Measurements from ENCODE around the gene AMOTL2. TPM values are rescaled to one million over a fixed set of nuclear protein-coding genes. Genes with fewer than 3 reads are reported as not detected.

The AMOTL2 gene
- total RNA-seq, 1 experiment from 2014 or later = 153 TPM

DNA sequence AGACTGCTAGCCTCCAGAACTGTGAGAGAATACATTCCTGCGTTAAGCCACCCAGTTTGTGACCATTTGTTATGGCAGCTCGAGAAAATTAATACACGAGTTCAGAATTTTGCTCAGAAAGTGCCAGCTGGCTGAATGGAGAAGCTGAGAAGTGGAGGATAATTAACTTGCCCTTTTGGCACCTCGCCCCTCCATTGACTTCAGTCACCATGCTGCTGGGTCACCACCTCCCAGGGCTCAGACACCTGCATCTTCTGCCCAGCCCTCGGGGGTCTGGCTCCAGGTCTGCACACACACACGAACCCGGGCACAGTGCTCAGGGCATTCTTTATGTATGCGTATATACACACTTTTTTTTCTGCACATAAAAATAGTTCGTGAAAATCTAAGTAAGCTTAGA lies 32.0 kb downstream of the AMOTL2 start:
- Mint-ChIP-seq H3K4me1 (ENCODE audit: low read depth, unreplicated experiment) (peaks cover 42% of the 10 kb centered on the region), H3K27ac (ENCODE audit: unreplicated experiment) (no peak overlapping the region), H3K9me3 (ENCODE audit: low read depth, unreplicated experiment) (peaks cover 4% of the 10 kb centered on the region), H3K4me3 (ENCODE audit: low read depth, unreplicated experiment) (no peak overlapping the region), H3K36me3 (ENCODE audit: insufficient read depth, unreplicated experiment) (no peaks in the 10 kb centered on the region), H3K27me3 (ENCODE audit: unreplicated experiment) (no peaks in the 10 kb centered on the region)
- DNase-seq = no peak
- TF ChIP-seq, protein P1, sequence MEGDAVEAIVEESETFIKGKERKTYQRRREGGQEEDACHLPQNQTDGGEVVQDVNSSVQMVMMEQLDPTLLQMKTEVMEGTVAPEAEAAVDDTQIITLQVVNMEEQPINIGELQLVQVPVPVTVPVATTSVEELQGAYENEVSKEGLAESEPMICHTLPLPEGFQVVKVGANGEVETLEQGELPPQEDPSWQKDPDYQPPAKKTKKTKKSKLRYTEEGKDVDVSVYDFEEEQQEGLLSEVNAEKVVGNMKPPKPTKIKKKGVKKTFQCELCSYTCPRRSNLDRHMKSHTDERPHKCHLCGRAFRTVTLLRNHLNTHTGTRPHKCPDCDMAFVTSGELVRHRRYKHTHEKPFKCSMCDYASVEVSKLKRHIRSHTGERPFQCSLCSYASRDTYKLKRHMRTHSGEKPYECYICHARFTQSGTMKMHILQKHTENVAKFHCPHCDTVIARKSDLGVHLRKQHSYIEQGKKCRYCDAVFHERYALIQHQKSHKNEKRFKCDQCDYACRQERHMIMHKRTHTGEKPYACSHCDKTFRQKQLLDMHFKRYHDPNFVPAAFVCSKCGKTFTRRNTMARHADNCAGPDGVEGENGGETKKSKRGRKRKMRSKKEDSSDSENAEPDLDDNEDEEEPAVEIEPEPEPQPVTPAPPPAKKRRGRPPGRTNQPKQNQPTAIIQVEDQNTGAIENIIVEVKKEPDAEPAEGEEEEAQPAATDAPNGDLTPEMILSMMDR (IDR thresholded peaks at IDR 0.05; ENCODE audit: unreplicated experiment) = no peak
- no TSS peak for BruUV-seq (replicated peaks)
- CTCF ChIA-PET = interaction anchor here (1.4 kb wide), 1 partner anchor 10 kb away, joined by 3 read pairs; no protein-coding TSS in a partner anchor
- intact Hi-C loops (cut with micrococcal nuclease; ENCODE audit: unreplicated experiment) = no loop called here

DNA sequence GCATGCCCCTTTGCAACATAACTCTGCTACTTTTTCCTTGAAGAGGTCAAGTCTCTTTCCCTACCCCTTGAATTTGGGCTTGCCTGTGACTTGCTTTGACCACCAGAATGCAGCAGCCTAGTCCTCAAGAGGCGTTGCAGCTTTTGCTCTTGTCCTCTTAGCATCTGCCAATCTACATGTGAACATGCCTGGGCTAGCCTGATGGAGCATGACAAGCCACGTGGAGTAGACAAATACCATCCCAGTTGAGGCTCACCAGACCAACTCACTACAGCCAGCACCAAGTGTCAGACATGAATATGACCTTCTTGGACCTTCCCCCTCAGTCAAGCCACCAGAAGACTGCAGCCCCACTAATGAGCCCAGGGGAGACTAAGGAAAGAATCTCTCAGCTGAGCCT lies 32.9 kb downstream of the AMOTL2 start:
- Mint-ChIP-seq H3K36me3 (ENCODE audit: insufficient read depth, unreplicated experiment) (no peaks in the 10 kb centered on the region), H3K27ac (ENCODE audit: unreplicated experiment) (no peak overlapping the region), H3K4me1 (ENCODE audit: low read depth, unreplicated experiment) (peaks cover 48% of the 10 kb centered on the region), H3K4me3 (ENCODE audit: low read depth, unreplicated experiment) (no peak overlapping the region), H3K27me3 (ENCODE audit: unreplicated experiment) (no peaks in the 10 kb centered on the region), H3K9me3 (ENCODE audit: low read depth, unreplicated experiment) (peaks cover 4% of the 10 kb centered on the region)
- intact Hi-C loops (cut with micrococcal nuclease; ENCODE audit: unreplicated experiment) = no loop called here
- CTCF ChIA-PET = interaction anchor here (0.5 to 1.5 kb wide), 3 partner anchors 10 to 308 kb away, joined by 3 read pairs; no protein-coding TSS in a partner anchor
- DNase-seq = no peak
- no TSS peak for BruUV-seq (replicated peaks)
- TF ChIP-seq, protein P1 (IDR thresholded peaks at IDR 0.05; ENCODE audit: unreplicated experiment) = no peak

DNA sequence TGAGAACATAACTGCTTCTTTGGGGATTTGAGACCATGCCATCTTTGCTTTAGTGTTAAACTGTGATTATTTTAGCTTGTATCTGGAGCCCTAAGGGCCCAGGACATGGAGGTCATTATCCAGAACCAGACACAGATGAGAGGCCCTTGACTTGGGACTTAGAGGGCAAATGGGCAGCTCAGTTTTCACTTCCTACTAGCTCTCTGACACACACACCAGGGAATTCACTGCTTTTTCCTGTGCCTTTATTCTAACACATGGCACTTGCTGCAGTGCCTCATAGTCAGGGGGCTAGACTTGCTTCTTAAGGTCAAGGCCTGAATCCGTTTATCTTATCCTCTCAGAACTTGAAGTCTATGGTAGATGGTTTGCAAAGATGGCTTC lies 33.3 kb downstream of the AMOTL2 start:
- intact Hi-C loops (cut with micrococcal nuclease; ENCODE audit: unreplicated experiment) = no loop called here
- BruUV-seq (replicated peaks) = no TSS peak
- TF ChIP-seq, protein P1 (IDR thresholded peaks at IDR 0.05; ENCODE audit: unreplicated experiment) = no peak
- H3K9me3 Mint-ChIP-seq (ENCODE audit: low read depth, unreplicated experiment) = peaks cover 4% of the 10 kb centered on the region
- no peak overlapping the region for H3K27ac Mint-ChIP-seq (ENCODE audit: unreplicated experiment)
- no peak for DNase-seq
- H3K27me3 Mint-ChIP-seq (ENCODE audit: unreplicated experiment) = no peaks in the 10 kb centered on the region
- CTCF ChIA-PET = interaction anchor here (0.5 to 1.5 kb wide), 3 partner anchors 10 to 307 kb away, joined by 3 read pairs; no protein-coding TSS in a partner anchor
- no peak overlapping the region for H3K4me3 Mint-ChIP-seq (ENCODE audit: low read depth, unreplicated experiment)
- H3K36me3 Mint-ChIP-seq (ENCODE audit: insufficient read depth, unreplicated experiment) = no peaks in the 10 kb centered on the region
- H3K4me1 Mint-ChIP-seq (ENCODE audit: low read depth, unreplicated experiment) = peaks cover 52% of the 10 kb centered on the region

DNA sequence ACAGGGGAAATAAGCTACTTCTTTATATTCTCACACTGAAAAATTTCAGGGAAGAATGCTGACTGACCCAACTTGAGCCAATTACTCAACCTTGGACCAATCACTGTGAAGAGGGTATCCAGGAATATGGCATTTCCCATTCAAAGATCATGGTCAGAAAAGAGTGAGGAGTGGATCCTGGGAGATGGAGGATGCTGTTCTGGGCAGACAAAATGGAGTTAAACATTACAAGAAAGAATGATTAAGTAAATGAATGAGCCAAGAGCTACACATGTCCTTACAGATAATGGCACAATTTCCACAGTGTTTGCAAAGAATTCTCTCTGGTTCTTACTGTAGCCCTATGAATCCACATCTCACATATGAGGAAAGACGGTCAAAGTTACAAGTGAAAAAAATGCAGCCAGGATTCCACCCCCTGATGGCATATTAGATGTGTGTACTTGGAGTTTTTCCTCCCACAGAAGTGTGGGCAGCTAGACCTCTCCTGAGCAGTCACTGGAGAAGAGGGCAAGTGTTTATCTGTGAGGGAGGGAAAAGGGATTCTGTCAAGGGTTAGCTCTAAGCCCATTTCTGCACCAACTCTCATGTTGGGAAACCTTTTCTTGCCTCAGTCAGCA lies 33.8 kb downstream of the AMOTL2 start:
- no peak for DNase-seq
- TF ChIP-seq, protein P1 (IDR thresholded peaks at IDR 0.05; ENCODE audit: unreplicated experiment) = no peak
- intact Hi-C loops (cut with micrococcal nuclease; ENCODE audit: unreplicated experiment) = no loop called here
- Mint-ChIP-seq H3K4me1 (ENCODE audit: low read depth, unreplicated experiment) (peaks cover 57% of the 10 kb centered on the region), H3K27ac (ENCODE audit: unreplicated experiment) (no peak overlapping the region), H3K4me3 (ENCODE audit: low read depth, unreplicated experiment) (no peak overlapping the region), H3K9me3 (ENCODE audit: low read depth, unreplicated experiment) (peaks cover 4% of the 10 kb centered on the region), H3K27me3 (ENCODE audit: unreplicated experiment) (no peaks in the 10 kb centered on the region), H3K36me3 (ENCODE audit: insufficient read depth, unreplicated experiment) (no peaks in the 10 kb centered on the region)
- CTCF ChIA-PET = interaction anchor here (1.4 to 1.5 kb wide), 2 partner anchors 9 to 12 kb away, joined by 3 read pairs; no protein-coding TSS in a partner anchor
- no TSS peak for BruUV-seq (replicated peaks)

All from Calu3 (cell line).